H1 (cell line): ENCODE data around the gene ECE2. TPM values are rescaled to one million over a fixed set of nuclear protein-coding genes. Genes with fewer than 3 reads are reported as not detected.

Source experiments
- BCL11A ChIP-seq, 2 experiments: IDR thresholded peaks; one replicate each; pipeline ENCODE4 v1.6.1; 2011; ENCODE audit warnings: low read depth in 2 of 2, low read length in 2 of 2, mild to moderate bottlenecking in 2 of 2
- NRF1 ChIP-seq: IDR thresholded peaks from 2 replicates; pipeline ENCODE4 v1.6.1; 2011; ENCODE audit warnings: mild to moderate bottlenecking, low read depth, low read length, improper control_type of control experiment
- SIN3A ChIP-seq, 2 experiments: IDR thresholded peaks in 1 of 2; conservative IDR thresholded peaks in 1 of 2; 2 replicates each; pipeline ENCODE4 v1.6.1; 2011 to 2012; ENCODE audit warnings: low read length in 2 of 2, improper control_type of control experiment in 1 of 2, low read depth in 1 of 2, mild to moderate bottlenecking in 1 of 2
- SUZ12 ChIP-seq: fragments of 200-600 bp; sonication (generic); IDR thresholded peaks from 2 replicates; pipeline ENCODE4 v1.6.1; 2012; ENCODE audit warnings: mild to moderate bottlenecking, inconsistent platforms, low read length, moderate library complexity, mixed read lengths
- polyA plus RNA-seq, 7 experiments: library from polyadenylated mRNA; depleted of rRNA in 3 of 7; stranded (reverse) in 5 of 7; unstranded in 2 of 7; fragments of >200 nt in 5 of 7; fragments of 200-250 nt in 2 of 7; gene quantifications; 1 replicate in 5 of 7; 2 replicates in 1 of 7; 4 replicates in 1 of 7; pipeline versions ENCODE4 v1.2.1 to v1.2.3, GENCODE V29; 2011 to 2013; ENCODE audit warnings: missing spikeins in 2 of 7, mixed read lengths in 2 of 7
- total RNA-seq: library from RNA; stranded (reverse); fragmentation: NEBNext Ultra II Directional; extraction: Animal tissue kit (Norgen Biotek cat#: 25700); gene quantifications from 2 replicates; pipeline ENCODE4 v1.2.1, GENCODE V29; 2021

The ECE2 gene
- total and polyA plus RNA-seq, 2 of the 8 experiments (the other 6 are each of a cell fraction or from before 2014, with no cell fraction given), result 0.44 to 0.86 TPM

DNA sequence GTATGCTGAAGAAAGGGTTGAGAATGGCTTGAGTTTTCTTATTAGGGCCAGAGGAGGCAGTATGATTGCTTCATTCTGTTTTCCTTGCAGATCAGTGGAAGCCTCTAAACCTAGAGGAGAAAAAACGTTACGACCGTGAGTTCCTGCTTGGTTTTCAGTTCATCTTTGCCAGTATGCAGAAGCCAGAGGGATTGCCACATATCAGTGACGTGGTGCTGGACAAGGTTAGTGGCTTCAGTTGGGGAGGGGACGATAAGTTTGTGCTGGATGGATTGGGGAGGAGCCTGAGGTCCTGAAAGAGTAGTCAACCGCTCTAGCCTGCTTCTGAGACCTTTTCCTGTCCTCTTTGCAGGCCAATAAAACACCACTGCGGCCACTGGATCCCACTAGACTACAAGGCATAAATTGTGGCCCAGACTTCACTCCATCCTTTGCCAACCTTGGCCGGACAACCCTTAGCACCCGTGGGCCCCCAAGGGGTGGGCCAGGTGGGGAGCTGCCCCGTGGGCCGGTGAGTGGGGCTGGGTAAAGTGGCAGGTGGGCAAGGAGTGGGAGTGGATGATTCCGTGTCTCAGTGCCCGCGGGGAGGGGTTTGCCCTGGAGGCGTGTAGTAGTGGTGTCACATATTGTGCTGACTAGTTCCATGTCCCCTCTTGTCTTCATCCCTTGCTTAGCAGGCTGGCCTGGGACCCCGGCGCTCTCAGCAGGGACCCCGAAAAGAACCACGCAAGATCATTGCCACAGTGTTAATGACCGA, 47.1 kb downstream of the ECE2 start (continued):
- TF ChIP-seq SUZ12 (no peak), SIN3A (conservative IDR thresholded peaks at IDR 0.05 in 1 of 2, IDR thresholded peaks at IDR 0.05 in 1 of 2; ENCODE audit: low read depth in 1 of 2, low read length in 2 of 2) (no peak), BCL11A (IDR thresholded peaks at IDR 0.05; ENCODE audit: low read depth in 2 of 2, low read length in 2 of 2) (no peak), NRF1 (no peak)
